T-helper 2 cell (primary cell): ENCODE measurements around the gene A4GNT.
"Not testable (repeated sequence)": the region's sequence is repeated elsewhere in the genome, so short reads cannot be mapped to it uniquely, and the experiment has no call there.

Experiments used
- DNase-seq, 5 experiments: peaks; one replicate each; pipeline versions ENCODE4 v3.0.0 to v3.0.0-alpha.2; 2012 to 2022

Gene A4GNT

GRCh38 chr3:138118612-138119422, 13.4 kb downstream of the A4GNT start:
- peak in 3 of 5 experiments; percentile 13 to 41 (median 41) for DNase-seq

GRCh38 chr3:138114988-138115971, 16.9 kb downstream of the A4GNT start, which contains the start of gene DZIP1L:
TSS of gene DZIP1L (minus strand) at chr3:138115608. CDS start at chr3:138103971, 11,637 bp downstream.
- peak in 1 of 5 experiments; percentile 46 for DNase-seq

GRCh38 chr3:138114431-138114918, 17.7 kb downstream of the A4GNT start:
- no peak for DNase-seq

DNA sequence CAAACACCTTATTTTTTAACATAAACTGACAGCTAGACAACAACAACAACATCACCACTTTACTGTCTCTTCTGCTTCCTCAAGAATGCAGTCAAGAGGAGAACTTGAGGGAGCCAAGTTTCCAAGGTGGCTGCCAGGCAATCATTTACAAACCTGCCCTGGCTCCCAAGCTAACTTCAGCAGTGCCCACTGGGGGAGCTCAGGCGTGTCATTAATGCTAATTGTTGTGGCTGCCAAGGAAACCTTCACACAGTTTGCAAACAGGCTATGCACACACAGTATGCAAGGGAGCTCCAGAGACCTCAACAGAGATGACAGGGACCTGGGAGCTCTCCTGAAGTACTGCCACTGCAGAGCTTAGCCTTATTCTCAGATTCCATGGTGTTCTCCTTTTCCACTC, 18.9 kb downstream of the A4GNT start:
- DNase-seq = no peak

GRCh38 chr3:138112362-138112761, 19.8 kb downstream of the A4GNT start:
- DNase-seq = no peak

DNA sequence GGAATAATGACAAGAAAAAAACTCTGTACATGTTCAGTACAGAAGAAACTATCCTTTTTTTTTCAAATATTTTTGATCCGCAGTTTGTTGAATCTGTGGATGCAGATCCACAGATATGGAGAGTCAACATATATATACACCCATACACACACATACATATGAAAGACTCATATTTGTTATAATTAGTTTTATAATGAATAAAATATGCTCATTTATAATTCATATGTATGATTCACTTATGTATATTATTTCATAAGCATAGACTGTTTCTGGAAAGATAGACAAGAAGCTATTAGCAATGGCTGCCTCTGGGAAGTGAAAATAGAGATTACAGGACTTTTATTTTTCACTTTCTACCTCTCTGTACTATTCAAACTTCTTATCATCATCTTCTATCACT, 26.6 kb downstream of the A4GNT start:
- DNase-seq = no peak

- no peak for DNase-seq
Measured at GRCh38 chr3:138103466-138103865, 28.7 kb downstream of the A4GNT start.

GRCh38 chr3:138101351-138101940, 30.7 kb downstream of the A4GNT start:
- DNase-seq = not testable (repeated sequence)

GRCh38 chr3:138099417-138099816, 32.8 kb downstream of the A4GNT start:
- no peak for DNase-seq

DNA sequence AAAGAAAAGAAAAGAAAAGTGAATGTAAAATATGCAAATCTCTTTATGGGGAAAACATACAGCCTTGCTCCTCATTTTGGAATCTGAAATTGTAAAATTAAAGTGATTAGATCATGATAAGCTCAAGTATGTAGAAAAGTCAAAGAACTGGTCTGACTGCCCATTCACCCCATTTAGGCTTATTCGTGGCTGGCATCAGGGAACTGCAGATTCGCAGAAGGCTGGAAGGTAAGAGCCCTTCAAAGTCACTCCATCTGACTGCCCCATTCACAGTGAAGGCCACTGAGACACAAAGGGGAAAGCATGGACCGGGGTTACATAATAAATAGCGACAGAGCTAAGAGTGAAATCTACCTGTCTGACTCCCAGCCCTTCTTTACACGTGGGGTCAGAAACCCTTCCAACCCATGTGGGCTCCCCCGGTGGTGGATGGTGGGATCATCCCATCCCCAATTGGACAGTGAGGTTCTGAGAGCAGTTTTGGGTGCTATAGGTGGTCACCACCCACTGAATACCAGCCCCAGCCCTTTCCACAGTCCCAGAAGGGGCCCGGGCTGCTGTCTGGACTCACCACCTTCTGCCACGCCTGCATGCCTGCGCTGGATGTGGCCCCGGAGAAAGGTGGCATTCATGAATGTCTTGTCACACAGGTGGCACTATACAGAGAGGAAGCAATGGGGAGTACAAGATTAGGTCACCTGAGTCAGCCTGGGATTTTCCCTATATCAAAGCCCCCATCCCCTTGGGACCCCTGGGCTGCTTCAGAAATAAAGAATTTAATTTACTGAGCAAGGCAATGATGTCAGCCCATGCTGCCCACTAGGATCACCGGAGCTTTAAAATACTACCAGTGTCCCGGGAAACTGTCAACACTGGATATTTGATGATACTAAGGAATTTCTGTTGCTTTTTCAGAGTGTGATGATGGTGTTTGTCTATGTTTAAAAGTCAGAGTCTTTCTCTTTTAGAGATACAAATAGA, 34.7 kb downstream of the A4GNT start:
- no peak for DNase-seq

DNA sequence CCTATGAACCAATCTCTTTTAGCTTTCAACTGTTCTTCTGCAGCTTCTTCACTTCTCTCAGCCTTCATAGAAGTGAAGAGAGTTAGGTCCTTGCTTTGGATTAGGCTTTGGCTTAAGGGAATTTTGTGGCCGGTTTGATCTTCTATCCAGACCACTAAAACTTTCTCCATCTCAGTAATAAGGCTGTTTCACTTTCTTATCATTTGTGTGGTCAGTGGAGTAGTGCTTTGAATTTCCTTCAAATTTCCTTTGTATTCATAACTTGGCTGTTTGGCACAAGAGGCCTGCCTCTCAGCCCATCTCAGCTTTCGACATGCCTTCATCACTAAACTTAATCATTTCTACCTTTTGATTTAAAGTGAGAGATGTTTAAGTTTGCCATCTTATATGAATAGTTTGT, 38.5 kb downstream of the A4GNT start:
- DNase-seq = no peak

DNA sequence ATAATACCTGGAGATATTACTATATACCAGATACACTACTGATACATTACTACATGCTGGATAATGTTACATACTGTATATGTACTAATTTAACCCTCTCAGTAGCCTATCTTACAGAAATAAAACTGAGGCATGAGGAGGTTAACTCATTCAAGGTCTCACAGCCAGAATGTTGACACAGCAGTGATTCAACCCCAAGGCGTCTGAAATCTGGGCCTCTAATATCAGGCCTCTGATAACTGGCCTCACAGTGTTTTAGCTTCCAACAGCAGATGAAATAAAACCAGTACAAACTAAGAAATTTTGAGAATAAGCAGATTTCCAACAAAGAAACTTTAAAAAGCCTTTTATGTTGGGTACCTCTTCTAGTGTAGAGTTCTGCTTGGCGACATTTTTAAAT, 40.2 kb downstream of the A4GNT start:
- no peak for DNase-seq

DNA sequence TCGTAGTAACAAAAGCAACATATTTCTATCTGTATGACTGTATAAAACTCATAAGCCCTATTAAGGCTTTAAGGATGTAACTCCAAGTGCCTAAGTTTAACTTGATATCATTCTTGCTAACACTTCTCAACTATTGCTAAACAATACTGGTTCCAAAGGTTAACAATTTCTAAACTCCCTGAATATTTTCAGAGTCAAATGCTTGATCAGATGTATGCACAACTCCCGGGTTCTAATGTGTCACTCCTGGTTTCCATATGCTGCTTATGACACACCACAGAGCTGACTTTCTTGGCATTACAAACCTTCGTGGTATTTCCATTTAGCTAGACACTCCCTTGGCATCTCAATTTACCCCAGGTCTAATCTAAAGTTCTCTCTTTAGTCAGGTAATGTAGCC, 43.1 kb downstream of the A4GNT start:
- DNase-seq = no peak

GRCh38 chr3:138085745-138086144, 46.4 kb downstream of the A4GNT start:
- DNase-seq = not testable (repeated sequence)

- DNase-seq = no peak
Measured at GRCh38 chr3:138084196-138084595, 48.0 kb downstream of the A4GNT start.

- peak in 1 of 5 experiments; percentile 19 for DNase-seq
Measured at GRCh38 chr3:138082992-138083386, 49.2 kb downstream of the A4GNT start.

DNA sequence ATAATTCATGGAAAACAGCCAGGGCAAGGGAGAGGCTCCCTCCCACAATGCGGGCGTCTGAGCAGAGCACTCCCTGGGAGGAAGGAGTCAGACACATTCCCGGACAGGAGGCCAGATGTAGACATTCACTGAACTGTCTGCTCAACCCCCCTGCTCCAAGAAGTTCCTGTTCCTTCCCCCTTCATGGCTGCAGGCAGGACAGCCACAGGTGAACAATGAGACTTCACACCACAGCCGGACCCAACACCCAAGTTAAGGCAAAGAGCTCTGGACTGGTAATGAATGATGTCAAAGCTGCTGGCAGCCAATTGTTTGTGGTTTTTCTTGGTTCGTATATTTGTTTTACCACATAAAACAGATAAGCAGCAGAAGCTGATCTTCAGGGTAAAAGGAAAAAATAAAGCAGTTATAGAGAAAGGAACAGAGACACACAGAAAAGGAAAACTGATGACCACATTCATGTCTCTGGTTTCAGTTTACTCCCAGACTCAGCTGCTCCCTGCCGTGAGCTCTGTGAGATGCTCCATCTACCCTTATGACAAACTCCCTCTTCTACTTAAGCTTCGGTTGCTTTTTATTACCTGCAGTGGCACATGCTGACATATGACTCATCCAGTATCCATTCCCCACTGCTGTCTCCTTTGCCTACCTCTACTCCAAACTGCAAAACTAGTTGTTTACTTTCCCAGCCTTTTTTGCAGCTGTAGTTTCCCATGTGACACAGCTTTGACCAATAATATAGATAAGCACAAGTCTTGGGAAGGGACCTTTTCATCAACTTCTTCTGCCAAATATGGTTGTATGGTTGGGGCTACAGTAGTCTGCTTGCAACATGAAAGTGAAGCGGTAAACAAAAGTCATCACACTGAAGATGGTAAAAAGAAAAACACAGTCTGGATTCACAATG, 49.9 kb downstream of the A4GNT start:
- peak in 1 of 5 experiments; percentile 88 for DNase-seq

DNA sequence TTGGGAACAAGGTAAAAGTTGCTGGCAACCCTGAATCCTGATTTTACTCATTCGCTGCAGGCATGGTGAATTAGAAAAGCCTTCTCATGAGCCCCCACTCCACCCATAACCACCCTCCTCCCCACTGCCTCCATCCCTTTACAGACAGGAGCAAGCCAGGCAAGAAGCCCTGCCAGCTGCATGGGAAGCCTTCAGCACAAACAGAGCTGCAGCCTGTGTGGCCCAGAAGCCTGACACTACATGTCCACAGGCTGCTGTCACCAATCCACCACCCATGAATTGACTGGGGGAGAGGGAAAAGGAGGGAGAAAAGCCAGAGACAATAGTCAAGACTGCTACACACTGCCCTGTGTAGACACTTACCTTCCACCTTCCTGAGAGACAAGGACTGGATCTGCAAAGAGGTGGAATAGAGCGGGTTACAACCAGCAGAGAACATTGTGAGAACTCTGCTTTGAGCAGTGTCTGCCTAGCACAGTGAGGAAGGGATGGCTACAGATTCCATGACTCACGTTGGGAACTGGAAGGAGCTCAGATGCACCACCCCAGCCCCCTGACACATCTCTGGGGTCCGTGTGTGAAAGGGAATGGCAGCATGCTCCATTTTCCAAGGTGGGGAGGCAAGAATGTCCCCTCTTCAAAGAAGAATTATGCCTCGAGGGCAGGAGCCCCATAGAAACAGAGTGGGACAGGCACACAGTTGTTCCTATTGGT, 50.7 kb downstream of the A4GNT start:
- DNase-seq = no peak

GRCh38 chr3:138079901-138080300, 52.3 kb downstream of the A4GNT start:
- DNase-seq = no peak

DNA sequence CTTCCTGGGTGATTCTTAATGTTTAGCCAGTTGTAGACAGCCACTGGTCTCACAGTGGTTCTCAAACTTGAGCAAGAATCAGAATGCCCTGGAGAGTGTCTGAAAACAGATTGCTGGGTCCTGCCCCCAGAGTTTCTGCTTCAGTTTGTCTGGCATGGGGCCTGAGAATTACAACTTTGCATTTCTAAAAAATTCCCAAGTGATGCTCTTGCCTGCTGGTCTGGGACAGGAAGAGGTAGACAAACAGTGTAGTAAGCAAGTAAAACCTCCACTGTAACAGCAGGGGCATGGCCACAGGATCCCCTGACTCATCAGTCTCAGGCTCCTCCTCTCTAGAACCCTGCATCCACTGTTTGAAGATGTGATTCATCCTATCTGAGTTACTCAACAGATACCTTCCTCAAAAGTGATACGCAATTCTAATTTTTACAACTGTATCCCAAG, 53.3 kb downstream of the A4GNT start:
- no peak for DNase-seq
